Neutrophil (primary cell): ENCODE data around the gene GBGT1.

Source experiments
- H3K27ac ChIP-seq: fragments of 200-600 bp; sonication (generic); 2 replicates; pipeline ENCODE4 v1.5.1; 2016; ENCODE audit warnings: mild to moderate bottlenecking, moderate library complexity
- H3K27me3 ChIP-seq: fragments of 200-600 bp; sonication (generic); 2 replicates; pipeline ENCODE4 v1.6.0; 2016; ENCODE audit warnings: mild to moderate bottlenecking
- H3K36me3 ChIP-seq: fragments of 200-600 bp; sonication (generic); 2 replicates; pipeline ENCODE4 v1.5.1; 2017
- H3K4me1 ChIP-seq, 2 experiments: fragments of 200-600 bp in 1 of 2; sonication (generic) in 1 of 2; 1 replicate in 1 of 2; 2 replicates in 1 of 2; pipeline versions ENCODE4 v1.5.1 to v1.6.1; 2013 to 2016; ENCODE audit warnings: low read depth in 1 of 2, low read length in 1 of 2, mild to moderate bottlenecking in 1 of 2, moderate library complexity in 1 of 2; ENCODE audit not compliant: control insufficient read depth in 1 of 2, insufficient read depth in 1 of 2
- H3K4me3 ChIP-seq, 2 experiments: fragments of 200-600 bp in 1 of 2; sonication (generic) in 1 of 2; 1 replicate in 1 of 2; 2 replicates in 1 of 2; pipeline ENCODE4 v1.5.1; 2013 to 2016; ENCODE audit warnings: low read depth in 1 of 2, low read length in 1 of 2, mild to moderate bottlenecking in 1 of 2, moderate library complexity in 1 of 2
- H3K9me3 ChIP-seq: fragments of 200-600 bp; sonication (generic); 2 replicates; pipeline ENCODE4 v1.5.1; 2016
- TF ChIP-seq, protein P1 (sequence below): fragments of 200-600 bp; sonication (generic); IDR thresholded peaks from 2 replicates; pipeline ENCODE4 v1.5.1; 2016; ENCODE audit warnings: antibody characterized with exemption

The GBGT1 gene

GRCh38 chr9:133184971-133185370 lies 21.3 kb upstream of the GBGT1 start:
- no peaks in the 10 kb centered on the region for H3K9me3 ChIP-seq
- TF ChIP-seq, protein P1, sequence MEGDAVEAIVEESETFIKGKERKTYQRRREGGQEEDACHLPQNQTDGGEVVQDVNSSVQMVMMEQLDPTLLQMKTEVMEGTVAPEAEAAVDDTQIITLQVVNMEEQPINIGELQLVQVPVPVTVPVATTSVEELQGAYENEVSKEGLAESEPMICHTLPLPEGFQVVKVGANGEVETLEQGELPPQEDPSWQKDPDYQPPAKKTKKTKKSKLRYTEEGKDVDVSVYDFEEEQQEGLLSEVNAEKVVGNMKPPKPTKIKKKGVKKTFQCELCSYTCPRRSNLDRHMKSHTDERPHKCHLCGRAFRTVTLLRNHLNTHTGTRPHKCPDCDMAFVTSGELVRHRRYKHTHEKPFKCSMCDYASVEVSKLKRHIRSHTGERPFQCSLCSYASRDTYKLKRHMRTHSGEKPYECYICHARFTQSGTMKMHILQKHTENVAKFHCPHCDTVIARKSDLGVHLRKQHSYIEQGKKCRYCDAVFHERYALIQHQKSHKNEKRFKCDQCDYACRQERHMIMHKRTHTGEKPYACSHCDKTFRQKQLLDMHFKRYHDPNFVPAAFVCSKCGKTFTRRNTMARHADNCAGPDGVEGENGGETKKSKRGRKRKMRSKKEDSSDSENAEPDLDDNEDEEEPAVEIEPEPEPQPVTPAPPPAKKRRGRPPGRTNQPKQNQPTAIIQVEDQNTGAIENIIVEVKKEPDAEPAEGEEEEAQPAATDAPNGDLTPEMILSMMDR, result no peak
- peaks cover 49% of the 10 kb centered on the region for H3K27me3 ChIP-seq
- H3K4me1 ChIP-seq, result no peaks in the 10 kb centered on the region
- H3K36me3 ChIP-seq, result no peaks in the 10 kb centered on the region
- no peak overlapping the region for H3K27ac ChIP-seq
- H3K4me3 ChIP-seq, result no peak overlapping the region

- H3K27me3 ChIP-seq, result peaks cover 31% of the 10 kb centered on the region
- TF ChIP-seq, protein P1, result no peak
- H3K27ac ChIP-seq, result no peak overlapping the region
- no peak overlapping the region for H3K4me3 ChIP-seq
- H3K9me3 ChIP-seq, result no peaks in the 10 kb centered on the region
- H3K4me1 ChIP-seq, result no peaks in the 10 kb centered on the region
- H3K36me3 ChIP-seq, result no peaks in the 10 kb centered on the region
These were observed 18.4 kb upstream of the GBGT1 start for GRCh38 chr9:133182151-133182550.

GRCh38 chr9:133181561-133181960 lies 17.8 kb upstream of the GBGT1 start:
- peaks cover 26% of the 10 kb centered on the region for H3K27me3 ChIP-seq
- no peaks in the 10 kb centered on the region for H3K4me1 ChIP-seq
- H3K9me3 ChIP-seq, result no peaks in the 10 kb centered on the region
- no peak overlapping the region for H3K27ac ChIP-seq
- H3K36me3 ChIP-seq, result no peaks in the 10 kb centered on the region
- TF ChIP-seq, protein P1, result no peak
- H3K4me3 ChIP-seq, result no peak overlapping the region

DNA sequence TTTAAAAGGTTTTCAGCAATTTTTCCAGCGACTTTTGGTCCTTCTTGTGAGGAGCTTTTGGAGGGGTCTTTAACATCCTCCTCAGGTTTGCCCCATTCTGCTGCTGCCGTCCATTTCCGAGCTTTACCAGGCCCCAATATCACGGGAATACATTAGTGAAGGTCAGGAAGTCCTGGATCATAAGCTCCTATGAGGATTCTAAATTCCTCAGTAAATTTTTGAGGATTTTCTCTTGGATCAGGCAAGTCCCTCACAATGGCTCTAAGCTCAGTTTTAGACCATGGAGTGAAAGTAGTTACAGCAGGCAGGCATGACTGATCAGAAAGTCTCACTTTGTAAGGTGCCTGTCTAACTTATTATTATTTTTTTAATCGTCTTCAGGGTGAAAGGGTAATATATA lies 17.2 kb upstream of the GBGT1 start:
- TF ChIP-seq, protein P1, result no peak

GRCh38 chr9:133173056-133173455 lies 9.3 kb upstream of the GBGT1 start:
- Histone ChIP-seq H3K9me3 (no peaks in the 10 kb centered on the region), H3K4me1 (no peaks in the 10 kb centered on the region), H3K27ac (no peak overlapping the region), H3K27me3 (peaks cover 9% of the 10 kb centered on the region), H3K4me3 (no peak overlapping the region), H3K36me3 (no peaks in the 10 kb centered on the region)
- TF ChIP-seq, protein P1, result no peak

More for the DNA sequence above, 17.2 kb upstream of the GBGT1 start:
- Histone ChIP-seq H3K27ac (no peak overlapping the region), H3K27me3 (peaks cover 26% of the 10 kb centered on the region), H3K9me3 (no peaks in the 10 kb centered on the region), H3K4me3 (no peak overlapping the region), H3K4me1 (no peaks in the 10 kb centered on the region), H3K36me3 (no peaks in the 10 kb centered on the region)
